ENCODE results near the gene CTIF.
"Not testable (repeated sequence)": the region's sequence is repeated elsewhere in the genome, so short reads cannot be mapped to it uniquely, and the experiment has no call there.

The CTIF gene

GRCh38 chr18:48860269-48861180 is 321.7 kb downstream of the CTIF start:
- no peak for DNase-seq (ENCODE audit: low read depth in 2 of 2, low spot score in 1 of 2)

GRCh38 chr18:48861181-48861708 is 322.4 kb downstream of the CTIF start:
- DNase-seq (ENCODE audit: low read depth in 2 of 2, low spot score in 1 of 2): no peak

- DNase-seq (ENCODE audit: low read depth in 2 of 2, low spot score in 1 of 2): no peak
Observed at GRCh38 chr18:48862132-48862531, 323.3 kb downstream of the CTIF start.

- no peak for DNase-seq (ENCODE audit: low read depth in 2 of 2, low spot score in 1 of 2)
Observed at GRCh38 chr18:48862678-48863270, 323.9 kb downstream of the CTIF start.

DNA sequence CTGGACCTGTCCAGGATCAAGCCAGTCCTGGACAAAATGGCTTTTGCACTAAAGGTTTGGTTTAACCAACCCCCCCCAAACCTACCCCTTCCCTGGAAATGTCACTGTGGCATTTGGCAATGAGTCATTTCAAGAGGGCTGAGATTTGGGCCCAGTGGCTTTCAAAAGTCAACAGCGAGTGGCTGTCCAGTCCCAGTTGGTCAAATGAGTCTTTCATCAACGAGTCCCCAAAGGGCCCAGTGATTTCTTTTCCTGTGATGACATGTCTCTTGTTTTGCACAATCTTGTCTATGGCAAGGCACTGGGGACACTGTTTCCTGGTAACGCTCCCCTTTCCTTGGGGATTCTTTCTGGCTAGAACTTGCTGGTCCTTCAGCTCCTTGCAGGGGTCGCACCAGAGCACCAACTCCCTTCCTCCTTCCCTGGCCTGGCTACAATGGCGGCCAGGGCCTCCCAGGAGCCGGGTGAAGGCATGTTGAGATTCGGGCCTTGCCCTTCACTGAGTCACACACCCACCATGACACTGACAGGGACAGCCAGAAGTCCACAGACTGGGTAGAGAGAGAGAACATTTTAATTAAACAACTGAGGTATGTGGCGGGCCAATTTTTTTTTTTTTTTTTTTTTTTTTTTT is 324.7 kb downstream of the CTIF start:
- no peak for DNase-seq (ENCODE audit: low read depth in 2 of 2, low spot score in 1 of 2)

DNA sequence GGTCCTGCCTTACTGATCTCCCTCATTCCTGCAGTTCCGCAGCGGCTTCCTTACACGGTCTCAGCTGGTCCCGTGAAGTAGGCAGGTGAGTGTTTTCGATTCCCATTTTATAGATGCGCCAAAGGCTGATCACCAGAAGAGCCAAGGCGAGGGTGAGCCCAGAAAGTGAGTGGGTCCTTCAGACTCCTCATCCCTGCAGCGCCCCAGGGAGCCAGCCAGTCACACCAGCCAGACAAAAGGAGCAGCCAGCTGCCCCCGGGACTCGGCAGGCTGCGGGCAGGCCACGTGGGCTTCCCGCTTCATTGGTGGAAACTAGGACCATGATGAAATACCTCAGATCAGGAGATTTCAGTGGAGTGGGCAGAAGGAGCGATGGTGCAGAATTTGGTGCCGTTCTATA is 326.0 kb downstream of the CTIF start:
- no peak for DNase-seq (ENCODE audit: low read depth in 2 of 2, low spot score in 1 of 2)

- no peak for DNase-seq (ENCODE audit: low read depth in 2 of 2, low spot score in 1 of 2)
Observed at GRCh38 chr18:48866028-48866733, 327.4 kb downstream of the CTIF start.

DNA sequence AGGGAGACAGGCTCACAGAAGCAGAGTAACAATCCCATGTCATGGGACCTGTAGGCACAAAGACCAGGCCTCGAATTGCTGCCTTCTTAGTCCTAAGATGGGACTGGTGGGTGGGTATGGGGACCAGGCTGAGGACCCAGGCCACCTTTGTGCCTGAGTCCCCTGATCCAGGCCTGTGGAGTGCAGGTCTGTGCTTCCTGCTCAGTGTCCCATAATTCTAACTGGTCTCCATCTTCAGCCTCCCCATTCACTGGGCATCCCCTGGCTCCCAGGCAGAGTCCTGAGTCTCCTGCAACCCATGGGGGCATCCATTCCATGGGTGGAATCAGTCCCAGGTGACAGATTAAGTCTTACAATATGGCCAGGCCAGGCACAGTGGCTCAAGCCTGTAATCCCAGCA is 328.0 kb downstream of the CTIF start:
- no peak for DNase-seq (ENCODE audit: low read depth in 2 of 2, low spot score in 1 of 2)

- no peak for DNase-seq (ENCODE audit: low read depth in 2 of 2, low spot score in 1 of 2)
Observed at GRCh38 chr18:48867978-48868377, 329.1 kb downstream of the CTIF start.

GRCh38 chr18:48868468-48869466 is 329.9 kb downstream of the CTIF start:
- peak in 1 of 2 donors; percentile 27 for DNase-seq (ENCODE audit: low read depth in 2 of 2, low spot score in 1 of 2)

DNA sequence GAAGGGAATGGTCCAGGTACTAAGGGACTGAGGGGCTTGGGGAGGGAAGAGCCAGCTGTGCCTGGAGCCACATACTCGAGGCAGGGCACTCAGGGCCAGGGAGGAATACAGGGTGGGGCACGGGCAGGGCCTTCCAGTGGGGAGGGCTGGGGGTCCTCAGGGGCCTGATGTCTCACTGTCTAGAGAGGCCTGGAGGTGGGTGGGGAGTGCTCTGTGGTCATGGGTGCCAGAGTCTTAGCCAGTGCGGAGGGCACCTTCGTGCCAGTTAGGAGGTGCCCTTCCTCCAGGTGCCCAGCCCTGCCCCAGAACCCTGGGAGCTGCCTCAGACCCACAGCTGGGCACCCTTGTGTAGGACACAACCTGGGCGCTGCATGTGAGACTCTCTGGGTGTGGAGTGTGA is 330.8 kb downstream of the CTIF start:
- DNase-seq (ENCODE audit: low read depth in 2 of 2, low spot score in 1 of 2): no peak

DNA sequence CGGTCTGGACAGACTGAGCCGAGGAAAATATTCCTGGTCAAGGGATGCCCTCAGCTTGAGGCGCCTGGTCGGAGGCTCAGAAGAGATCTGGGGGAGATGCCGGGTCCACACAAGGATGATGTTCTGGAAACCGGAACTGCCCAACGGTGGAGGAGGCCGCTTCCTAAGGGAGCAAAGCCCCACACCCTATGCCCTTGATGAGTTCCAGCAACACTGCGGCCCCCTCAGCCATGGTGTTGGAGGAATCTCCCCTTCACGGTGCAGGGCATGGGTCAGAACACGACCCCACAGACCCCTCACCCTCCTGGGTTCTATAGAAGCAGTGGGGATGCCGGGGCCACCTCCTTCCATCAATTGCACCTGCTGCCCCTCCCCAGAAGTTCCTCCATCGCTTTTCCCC is 332.1 kb downstream of the CTIF start:
- not testable (repeated sequence) for DNase-seq (ENCODE audit: low read depth in 2 of 2, low spot score in 1 of 2)

DNA sequence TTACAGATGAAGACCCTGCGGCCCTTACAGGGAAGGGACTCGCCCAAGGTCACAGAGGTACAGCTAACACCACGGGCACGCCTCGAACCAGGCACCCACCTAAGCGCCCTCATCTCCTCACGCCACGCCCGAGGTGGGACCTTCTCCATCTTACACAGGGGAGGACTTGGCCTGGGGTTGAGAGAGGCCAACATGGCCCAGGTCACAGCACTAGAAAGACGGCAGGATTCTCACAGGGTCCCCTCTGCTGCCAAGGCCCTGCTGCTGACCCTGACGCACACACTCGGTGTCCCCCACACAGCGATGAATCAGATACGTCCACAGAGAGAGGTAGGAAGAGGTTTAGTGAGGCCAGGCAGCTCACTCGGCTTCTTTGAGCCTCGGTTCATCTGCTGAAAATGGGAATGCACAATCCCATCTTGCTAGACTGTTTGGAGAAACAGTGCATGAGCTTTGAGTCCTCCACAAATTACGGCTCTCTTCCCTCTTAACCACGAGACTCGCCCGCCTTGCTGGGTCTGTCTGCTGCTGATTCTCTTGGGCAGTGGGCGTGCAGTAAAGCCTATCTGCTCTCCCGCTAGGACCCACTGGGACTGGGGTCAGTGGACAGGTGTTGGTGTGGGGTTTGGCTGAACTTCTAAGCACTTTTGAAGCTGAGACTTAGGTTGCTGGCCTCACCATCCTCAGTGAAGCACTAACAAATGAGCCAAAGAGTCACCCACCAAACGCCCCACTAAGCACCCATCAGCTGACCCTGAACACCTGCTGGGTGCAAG is 332.7 kb downstream of the CTIF start:
- DNase-seq (ENCODE audit: low read depth in 2 of 2, low spot score in 1 of 2): no peak

- DNase-seq (ENCODE audit: low read depth in 2 of 2, low spot score in 1 of 2): no peak
Observed at GRCh38 chr18:48872234-48873145, 333.7 kb downstream of the CTIF start.

DNA sequence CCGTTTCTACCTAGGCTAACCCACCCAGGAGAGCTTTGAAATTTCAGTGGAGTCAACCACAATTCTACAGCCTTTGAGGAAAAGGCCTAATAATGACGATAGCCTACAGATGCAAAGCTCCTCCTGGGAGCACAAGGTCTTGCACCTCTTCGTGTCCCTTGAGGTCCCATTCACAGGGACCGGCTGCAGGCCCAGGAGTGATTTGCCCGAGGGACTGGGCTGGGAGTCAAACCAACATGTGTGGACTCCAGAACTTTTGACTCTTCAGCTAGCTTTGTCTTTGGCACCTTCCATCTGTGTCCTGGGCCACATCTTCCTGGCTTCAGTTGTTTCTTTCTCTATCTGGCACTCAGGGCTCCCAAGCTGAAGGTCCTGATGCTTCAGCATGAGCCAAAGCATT is 335.4 kb downstream of the CTIF start:
- DNase-seq (ENCODE audit: low read depth in 2 of 2, low spot score in 1 of 2): no peak

GRCh38 chr18:48874701-48875162 is 335.9 kb downstream of the CTIF start:
- DNase-seq (ENCODE audit: low read depth in 2 of 2, low spot score in 1 of 2): no peak

GRCh38 chr18:48875314-48875941 is 336.6 kb downstream of the CTIF start:
- DNase-seq (ENCODE audit: low read depth in 2 of 2, low spot score in 1 of 2): no peak
